Naive thymus-derived CD4-positive, alpha-beta T cell (primary cell): ENCODE data around the gene TTPAL. TPM values are rescaled to one million over a fixed set of nuclear protein-coding genes. Genes with fewer than 3 reads are reported as not detected.

Experiments used
- ATAC-seq: fragments of 150-1000 bp; cut with Tn5 transposase; 2 replicates; pipeline ENCODE4 v1.10.0; 2021; ENCODE audit warnings: mild to moderate bottlenecking, moderate library complexity
- CTCF ChIA-PET: fragments of 350-600 bp; sonication (Branson Sonifier 250); formaldehyde crosslinking; loops from one replicate; lab custom pipeline; 2021; ENCODE audit warnings: antibody characterized with exemption; lab: Charles Lee
- POLR2A ChIA-PET: fragments of 350-600 bp; sonication (Branson Sonifier 250); formaldehyde crosslinking; loops from one replicate; lab custom pipeline; 2021; ENCODE audit warnings: antibody characterized with exemption, inconsistent platforms; lab: Charles Lee
- DNase-seq, 9 donors: peaks; one replicate each; pipeline versions ENCODE4 v3.0.0 to v3.0.0-alpha.2; 2020 to 2022; ENCODE audit warnings: mixed read lengths in 1 of 9
- H3K27ac ChIP-seq: one replicate; pipeline ENCODE4 v1.7.0; 2013; ENCODE audit warnings: mild to moderate bottlenecking, low read depth, low read length, moderate library complexity
- H3K27me3 ChIP-seq, 2 donors: one replicate each; pipeline ENCODE4 v1.7.0; 2013; ENCODE audit warnings: low read length in 2 of 2, mild to moderate bottlenecking in 2 of 2, moderate library complexity in 2 of 2; ENCODE audit not compliant: control insufficient read depth in 2 of 2, insufficient read depth in 2 of 2
- H3K36me3 ChIP-seq, 3 experiments: 1 replicate in 2 of 3; 2 replicates in 1 of 3; pipeline ENCODE4 v1.7.0; 2013; ENCODE audit warnings: low read length in 3 of 3, mild to moderate bottlenecking in 3 of 3, moderate library complexity in 1 of 3; ENCODE audit not compliant: insufficient read depth in 3 of 3, control insufficient read depth in 2 of 3
- H3K4me1 ChIP-seq, 2 donors: one replicate each; pipeline ENCODE4 v1.7.0; 2013; ENCODE audit warnings: low read length in 2 of 2, mild to moderate bottlenecking in 2 of 2, moderate library complexity in 1 of 2; ENCODE audit not compliant: control insufficient read depth in 2 of 2, insufficient read depth in 2 of 2
- H3K4me3 ChIP-seq: 2 replicates; pipeline ENCODE4 v1.7.0; 2013; ENCODE audit warnings: mild to moderate bottlenecking, low read length
- H3K9me3 ChIP-seq, 3 experiments: 1 replicate in 2 of 3; 2 replicates in 1 of 3; pipeline ENCODE4 v1.7.0; 2013; ENCODE audit warnings: low read length in 3 of 3; ENCODE audit not compliant: control insufficient read depth in 2 of 3
- H3K27ac Mint-ChIP-seq, 9 donors: one replicate each; pipeline ENCODE4 v1.8.0; 2020 to 2022; ENCODE audit warnings: mixed read lengths in 9 of 9, mild to moderate bottlenecking in 8 of 9, moderate library complexity in 5 of 9, inconsistent platforms in 2 of 9
- H3K27me3 Mint-ChIP-seq, 5 donors: one replicate each; pipeline ENCODE4 v1.8.0; 2021 to 2022; ENCODE audit warnings: mixed read lengths in 5 of 5, mild to moderate bottlenecking in 1 of 5
- H3K36me3 Mint-ChIP-seq, 5 donors: one replicate each; pipeline ENCODE4 v1.8.0; 2020 to 2022; ENCODE audit warnings: mixed read lengths in 5 of 5, mild to moderate bottlenecking in 3 of 5, inconsistent platforms in 1 of 5
- H3K4me1 Mint-ChIP-seq, 7 donors: one replicate each; pipeline ENCODE4 v1.8.0; 2020 to 2022; ENCODE audit warnings: mixed read lengths in 7 of 7, mild to moderate bottlenecking in 3 of 7, inconsistent platforms in 1 of 7
- H3K4me3 Mint-ChIP-seq, 10 donors: one replicate each; pipeline ENCODE4 v1.8.0; 2020 to 2022; ENCODE audit warnings: mild to moderate bottlenecking in 10 of 10, mixed read lengths in 10 of 10, moderate library complexity in 6 of 10, inconsistent platforms in 2 of 10
- H3K9me3 Mint-ChIP-seq, 11 donors: one replicate each; pipeline ENCODE4 v1.8.0; 2020 to 2022; ENCODE audit warnings: mixed read lengths in 11 of 11, mild to moderate bottlenecking in 4 of 11, inconsistent platforms in 1 of 11, moderate library complexity in 1 of 11
- intact Hi-C, 2 donors: fragments of 100-400 bp; cut with micrococcal nuclease; formaldehyde crosslinking; loops; one replicate each; pipeline ENCODE4 v1.15.1; 2023
- polyA plus RNA-seq, 2 donors: library from polyadenylated mRNA; unstranded; fragments of 300-500 nt; fragmentation: Illumina TruSeq; gene quantifications; one replicate each; pipeline ENCODE4 v1.2.3, GENCODE V29; 2021
- total RNA-seq, 6 experiments: library from RNA in 5 of 6; stranded (reverse) in 5 of 6; gene quantifications; 1 replicate in 5 of 6; 2 replicates in 1 of 6; pipeline ENCODE4 v1.2.3 and lab custom pipeline; 2021 to 2026

The TTPAL gene
- total and polyA plus RNA-seq, 7 experiments from 2014 or later, result 8.8 to 20.7 (median 14.2) TPM

DNA sequence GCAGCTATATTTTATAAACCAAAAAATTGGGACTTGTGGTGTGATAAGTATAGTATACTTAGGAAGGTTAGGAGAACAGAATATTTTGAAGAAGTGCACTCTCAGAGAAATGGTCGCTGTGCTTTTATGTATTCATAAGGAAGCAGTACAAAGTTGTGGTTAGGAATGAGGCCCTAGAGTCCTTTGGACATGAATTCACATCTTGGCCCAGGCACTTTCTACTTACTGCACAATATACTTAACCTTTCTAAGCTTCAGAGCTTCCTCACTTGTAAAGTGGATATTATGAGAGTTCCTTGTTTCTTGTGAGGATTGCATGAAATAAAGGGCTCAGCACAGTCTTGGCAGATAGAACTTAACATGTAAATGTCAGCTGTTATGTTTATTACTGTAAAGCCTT, 67.2 kb downstream of the TTPAL start:
- Histone ChIP-seq H3K4me3 (no peak overlapping the region), H3K36me3 (no peaks in the 10 kb centered on the region), H3K4me1 (no peaks in the 10 kb centered on the region), H3K9me3 (no peaks in the 10 kb centered on the region), H3K27ac (no peak overlapping the region), H3K27me3 (no peaks in the 10 kb centered on the region)
- no peaks in the 10 kb centered on the region for H3K36me3 Mint-ChIP-seq
- ChIA-PET CTCF (interaction anchor here (0.6 to 0.9 kb wide), 2 partner anchors 60 to 68 kb away, joined by 3 to 4 read pairs; no protein-coding TSS in a partner anchor), POLR2A (no interaction called here)
- no peaks in the 10 kb centered on the region for H3K4me1 Mint-ChIP-seq
- no peak overlapping the region for H3K27ac Mint-ChIP-seq
- no peaks in the 10 kb centered on the region for H3K9me3 Mint-ChIP-seq
- DNase-seq (no peak), ATAC-seq (no peak)
- peaks cover 0 to 4% (median 0%) of the 10 kb centered on the region in 5 donors for H3K27me3 Mint-ChIP-seq
- H3K4me3 Mint-ChIP-seq, result no peak overlapping the region
- intact Hi-C loops, result no loop called here

DNA sequence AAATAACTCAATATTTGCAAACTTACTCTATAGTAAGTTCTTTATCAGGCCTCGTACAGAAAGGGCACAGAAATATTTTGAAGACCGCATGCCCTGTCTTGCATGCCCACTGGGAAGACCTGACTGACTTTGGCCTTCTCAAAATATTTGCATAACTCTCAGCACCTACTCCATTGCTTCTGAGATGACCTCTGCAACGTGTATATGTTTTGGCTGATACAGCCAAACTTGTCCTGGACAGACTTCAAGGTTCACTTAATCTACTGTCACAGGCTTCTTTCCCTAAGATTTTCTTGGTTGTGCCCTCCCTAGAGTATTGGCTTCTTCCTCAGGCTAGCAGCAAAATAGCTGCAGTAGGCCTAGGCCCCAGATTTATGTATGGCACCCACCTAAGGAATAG, 67.7 kb downstream of the TTPAL start:
- Histone ChIP-seq H3K27me3 (peaks cover 0 to 2% of the 10 kb centered on the region in 2 donors), H3K4me1 (no peaks in the 10 kb centered on the region), H3K36me3 (no peaks in the 10 kb centered on the region), H3K27ac (no peak overlapping the region), H3K4me3 (no peak overlapping the region), H3K9me3 (no peaks in the 10 kb centered on the region)
- intact Hi-C loops, result no loop called here
- Mint-ChIP-seq H3K9me3 (no peaks in the 10 kb centered on the region), H3K4me3 (no peak overlapping the region), H3K27me3 (peaks cover 0 to 4% (median 0%) of the 10 kb centered on the region in 5 donors), H3K4me1 (no peaks in the 10 kb centered on the region), H3K36me3 (no peaks in the 10 kb centered on the region), H3K27ac (no peak overlapping the region)
- ATAC-seq (no peak), DNase-seq (no peak)
- ChIA-PET POLR2A (interaction anchor here (0.6 to 0.7 kb wide), 2 partner anchors 58 to 938 kb away, joined by 3 to 7 read pairs; no protein-coding TSS in a partner anchor), CTCF (interaction anchor here (0.9 kb wide), 1 partner anchor 59 kb away, joined by 4 read pairs; no protein-coding TSS in a partner anchor)

Other genes with a start within 250 kb of the TTPAL start
- not detected for gene GDAP1L1, start 228.6 kb upstream of the TTPAL start, total RNA-seq
- not detected for gene GDAP1L1, start 228.6 kb upstream of the TTPAL start, polyA plus RNA-seq
- 1 to 10 TPM; 3.1 to 7.9 (median 5.0) TPM for gene FITM2, start 164.7 kb upstream of the TTPAL start, total RNA-seq
- gene FITM2, start 164.7 kb upstream of the TTPAL start, polyA plus RNA-seq, result 1 to 10 TPM; 1.7 to 3.1 TPM
- gene R3HDML, start 138.8 kb upstream of the TTPAL start, total RNA-seq, result not detected
- gene R3HDML, start 138.8 kb upstream of the TTPAL start, polyA plus RNA-seq, result not detected
- gene HNF4A, start 120.2 kb upstream of the TTPAL start, total RNA-seq, result not detected
- not detected for gene HNF4A, start 120.2 kb upstream of the TTPAL start, polyA plus RNA-seq
- gene SERINC3, start 46.2 kb downstream of the TTPAL start, total RNA-seq, result 10 to 100 TPM; 59.7 to 85.3 (median 78.9) TPM
- 100 to 1,000 TPM; 188 to 199 TPM for gene SERINC3, start 46.2 kb downstream of the TTPAL start, polyA plus RNA-seq
- gene PKIG, start 106.7 kb downstream of the TTPAL start, total RNA-seq, result 1 to 10 TPM; 1.9 to 6.0 (median 2.9) TPM
- gene PKIG, start 106.7 kb downstream of the TTPAL start, polyA plus RNA-seq, result 1 to 10 TPM; 2.9 to 3.6 TPM
- gene ADA, start 175.8 kb downstream of the TTPAL start, total RNA-seq, result 100 to 1,000 TPM in 1 of 5 experiments, 10 to 100 TPM in 4; 26.1 to 103 (median 28.2) TPM
- 10 to 100 TPM; 40.8 to 41.1 TPM for gene ADA, start 175.8 kb downstream of the TTPAL start, polyA plus RNA-seq
- gene CCN5, start 239.5 kb downstream of the TTPAL start, total RNA-seq, result not detected
- not detected for gene CCN5, start 239.5 kb downstream of the TTPAL start, polyA plus RNA-seq